Effector memory CD4-positive, alpha-beta T cell (primary cell): Measurements from ENCODE around the gene CENPS.

Source experiments
- DNase-seq, 3 donors: peaks; one replicate each; pipeline ENCODE4 v3.0.0-alpha.2; 2020
- H3K27ac ChIP-seq: 2 replicates; pipeline ENCODE4 v1.7.0; 2013; ENCODE audit warnings: mild to moderate bottlenecking, low read length, moderate library complexity; ENCODE audit not compliant: insufficient read depth, poor library complexity, severe bottlenecking
- H3K27me3 ChIP-seq: replicated peaks from 2 replicates; pipeline ENCODE4 v1.7.0; 2013; ENCODE audit warnings: mild to moderate bottlenecking, low read length; ENCODE audit not compliant: insufficient read depth, control insufficient read depth, poor library complexity, severe bottlenecking
- H3K36me3 ChIP-seq: 2 replicates; pipeline ENCODE4 v1.7.0; 2013; ENCODE audit warnings: mild to moderate bottlenecking, low read length, moderate library complexity; ENCODE audit not compliant: control insufficient read depth, insufficient read depth
- H3K4me1 ChIP-seq: 2 replicates; pipeline ENCODE4 v1.7.0; 2013; ENCODE audit warnings: low read length, mild to moderate bottlenecking; ENCODE audit not compliant: control insufficient read depth, insufficient read depth, poor library complexity, severe bottlenecking
- H3K4me3 ChIP-seq: 2 replicates; pipeline ENCODE4 v1.7.0; 2013; ENCODE audit warnings: low read length, low read depth, mild to moderate bottlenecking; ENCODE audit not compliant: insufficient read depth, poor library complexity, severe bottlenecking
- H3K9me3 ChIP-seq: 2 replicates; pipeline ENCODE4 v1.7.0; 2013; ENCODE audit warnings: mild to moderate bottlenecking, low read length, moderate library complexity; ENCODE audit not compliant: control insufficient read depth
- total RNA-seq, 3 donors: gene quantifications; one replicate each; lab custom pipeline; 2026; lab: John Stamatoyannopoulos, UW

The CENPS gene
- 0 to 0.17 (median 0) reads per million in 3 donors for total RNA-seq

GRCh38 chr1:10430216-10431069 is at the start of gene CENPS:
Gene CENPS, plus strand, starts transcription at chr1:10430433. Its CDS starts 85 bp downstream, at chr1:10430518.
- Histone ChIP-seq H3K36me3 (no peaks in the 10 kb centered on the region), H3K4me3 (peak within 1 kb of the TSS; percentile 81), H3K27ac (peak within 1 kb of the TSS; percentile 86), H3K9me3 (no peaks in the 10 kb centered on the region), H3K27me3 (no peaks in the 10 kb centered on the region), H3K4me1 (peaks cover 9% of the 10 kb centered on the region)
- DNase-seq = peak; percentile 72 to 86 (median 75)

GRCh38 chr1:10380594-10381275 is 49.5 kb upstream of the CENPS start:
- no peak for DNase-seq

GRCh38 chr1:10383630-10384029 is 46.6 kb upstream of the CENPS start:
- Histone ChIP-seq H3K27me3 (no peaks in the 10 kb centered on the region), H3K27ac (no peak overlapping the region), H3K36me3 (no peaks in the 10 kb centered on the region), H3K4me3 (no peak overlapping the region), H3K4me1 (no peaks in the 10 kb centered on the region), H3K9me3 (no peaks in the 10 kb centered on the region)
- DNase-seq = no peak

More at GRCh38 chr1:10380594-10381275, 49.5 kb upstream of the CENPS start:
- Histone ChIP-seq H3K27me3 (no peaks in the 10 kb centered on the region), H3K27ac (no peak overlapping the region), H3K4me3 (no peak overlapping the region), H3K36me3 (no peaks in the 10 kb centered on the region), H3K9me3 (no peaks in the 10 kb centered on the region), H3K4me1 (no peaks in the 10 kb centered on the region)

GRCh38 chr1:10384219-10384618 is 46.0 kb upstream of the CENPS start:
- H3K27ac ChIP-seq = no peak overlapping the region
- H3K4me3 ChIP-seq = no peak overlapping the region
- DNase-seq = no peak
- H3K27me3 ChIP-seq = no peaks in the 10 kb centered on the region
- no peaks in the 10 kb centered on the region for H3K9me3 ChIP-seq
- H3K4me1 ChIP-seq = no peaks in the 10 kb centered on the region
- H3K36me3 ChIP-seq = no peaks in the 10 kb centered on the region

GRCh38 chr1:10386761-10387676 is 43.2 kb upstream of the CENPS start:
- DNase-seq = no peak
- H3K27ac ChIP-seq = no peak overlapping the region
- no peaks in the 10 kb centered on the region for H3K4me1 ChIP-seq
- no peak overlapping the region for H3K4me3 ChIP-seq
- no peaks in the 10 kb centered on the region for H3K9me3 ChIP-seq
- no peaks in the 10 kb centered on the region for H3K36me3 ChIP-seq
- no peaks in the 10 kb centered on the region for H3K27me3 ChIP-seq

- H3K9me3 ChIP-seq = no peaks in the 10 kb centered on the region
- H3K4me1 ChIP-seq = no peaks in the 10 kb centered on the region
- no peak overlapping the region for H3K4me3 ChIP-seq
- no peak for DNase-seq
- no peaks in the 10 kb centered on the region for H3K27me3 ChIP-seq
- H3K27ac ChIP-seq = no peak overlapping the region
- no peaks in the 10 kb centered on the region for H3K36me3 ChIP-seq
These were observed 42.4 kb upstream of the CENPS start for GRCh38 chr1:10387677-10388386.

- H3K4me1 ChIP-seq = no peaks in the 10 kb centered on the region
- no peaks in the 10 kb centered on the region for H3K27me3 ChIP-seq
- no peak overlapping the region for H3K27ac ChIP-seq
- H3K9me3 ChIP-seq = no peaks in the 10 kb centered on the region
- no peaks in the 10 kb centered on the region for H3K36me3 ChIP-seq
- no peak overlapping the region for H3K4me3 ChIP-seq
- no peak for DNase-seq
These were observed 41.9 kb upstream of the CENPS start for GRCh38 chr1:10388387-10388715.

GRCh38 chr1:10389271-10389973 is 40.8 kb upstream of the CENPS start:
- H3K27ac ChIP-seq = no peak overlapping the region
- H3K4me1 ChIP-seq = no peaks in the 10 kb centered on the region
- no peaks in the 10 kb centered on the region for H3K9me3 ChIP-seq
- H3K4me3 ChIP-seq = no peak overlapping the region
- no peaks in the 10 kb centered on the region for H3K36me3 ChIP-seq
- no peak for DNase-seq
- no peaks in the 10 kb centered on the region for H3K27me3 ChIP-seq

GRCh38 chr1:10396870-10397269 is 33.4 kb upstream of the CENPS start:
- no peaks in the 10 kb centered on the region for H3K27me3 ChIP-seq
- H3K4me1 ChIP-seq = peaks cover 12% of the 10 kb centered on the region
- no peak overlapping the region for H3K27ac ChIP-seq
- H3K4me3 ChIP-seq = no peak overlapping the region
- H3K36me3 ChIP-seq = no peaks in the 10 kb centered on the region
- no peaks in the 10 kb centered on the region for H3K9me3 ChIP-seq
- no peak for DNase-seq
